Keratinocyte (primary cell): ENCODE data around the gene ZDHHC23. TPM values are rescaled to one million over a fixed set of nuclear protein-coding genes. Genes with fewer than 3 reads are reported as not detected.

Experiments
- DNase-seq: peaks from one replicate; pipeline ENCODE4 v3.0.0-alpha.2; 2011; ENCODE audit warnings: low read depth, missing footprints, low spot score
- FAIRE-seq: peaks from 2 replicates; lab custom pipeline; 2011; peaks lifted over from hg19 to GRCh38; lab: Jason Lieb, UNC
- H2AFZ ChIP-seq: 2 replicates; pipeline ENCODE4 v1.6.0; 2012; ENCODE audit warnings: low read length, control low read depth, inconsistent platforms; ENCODE audit not compliant: control insufficient read depth
- H3K27ac ChIP-seq: 2 replicates; pipeline ENCODE4 v1.5.1; 2011; ENCODE audit warnings: low read length; ENCODE audit not compliant: control insufficient read depth, insufficient read depth
- H3K27me3 ChIP-seq: 3 replicates; pipeline ENCODE4 v1.6.0; 2011; ENCODE audit warnings: low read length; ENCODE audit not compliant: control insufficient read depth, insufficient read depth; ENCODE audit errors: extremely low read depth
- H3K36me3 ChIP-seq, 2 experiments: 2 replicates in 1 of 2; 3 replicates in 1 of 2; pipeline ENCODE4 v1.5.1; 2011; ENCODE audit warnings: low read length in 2 of 2, mild to moderate bottlenecking in 1 of 2; ENCODE audit not compliant: control insufficient read depth in 2 of 2, insufficient read depth in 2 of 2; ENCODE audit errors: extremely low read depth in 1 of 2
- H3K4me1 ChIP-seq: 3 replicates; pipeline ENCODE4 v1.5.1; 2011; ENCODE audit warnings: low read length; ENCODE audit not compliant: control insufficient read depth, insufficient read depth; ENCODE audit errors: extremely low read depth
- H3K4me2 ChIP-seq: 3 replicates; pipeline ENCODE4 v1.6.0; 2011; ENCODE audit warnings: low read depth, low read length; ENCODE audit not compliant: control insufficient read depth, insufficient read depth; ENCODE audit errors: extremely low read depth
- H3K4me3 ChIP-seq, 3 experiments: fragments of 200-600 bp in 1 of 3; sonication (generic) in 1 of 3; 2 replicates in 2 of 3; 3 replicates in 1 of 3; pipeline ENCODE4 v1.5.1; 2011 to 2016; ENCODE audit warnings: low read length in 3 of 3, mild to moderate bottlenecking in 3 of 3, control low read depth in 2 of 3, inconsistent platforms in 1 of 3, low read depth in 1 of 3, mixed read lengths in 1 of 3, mixed run types in 1 of 3, moderate library complexity in 1 of 3; ENCODE audit not compliant: control insufficient read depth in 2 of 3, insufficient read depth in 2 of 3; ENCODE audit errors: extremely low read depth in 1 of 3
- H3K79me2 ChIP-seq: 2 replicates; pipeline ENCODE4 v1.6.0; 2012; ENCODE audit warnings: low read length; ENCODE audit not compliant: control insufficient read depth, insufficient read depth
- H3K9ac ChIP-seq: 3 replicates; pipeline ENCODE4 v1.6.0; 2011; ENCODE audit warnings: low read length; ENCODE audit not compliant: control insufficient read depth, insufficient read depth; ENCODE audit errors: extremely low read depth
- H3K9me1 ChIP-seq: 3 replicates; pipeline ENCODE4 v1.6.0; 2011; ENCODE audit warnings: low read length; ENCODE audit not compliant: control insufficient read depth, insufficient read depth; ENCODE audit errors: extremely low read depth
- H3K9me3 ChIP-seq: 2 replicates; pipeline ENCODE4 v1.5.1; 2012; ENCODE audit warnings: low read depth, low read length; ENCODE audit not compliant: control insufficient read depth
- H4K20me1 ChIP-seq: 3 replicates; pipeline ENCODE4 v1.6.0; 2011; ENCODE audit warnings: low read length; ENCODE audit not compliant: control insufficient read depth, insufficient read depth; ENCODE audit errors: extremely low read depth
- CTCF ChIP-seq, 3 experiments: IDR thresholded peaks in 1 of 3; conservative IDR thresholded peaks in 1 of 3; optimal IDR thresholded peaks in 1 of 3; 2 replicates in 2 of 3; 3 replicates in 1 of 3; pipeline versions ENCODE3 to v1.5.1; 2011; ENCODE audit warnings: low read length in 3 of 3, mild to moderate bottlenecking in 3 of 3, moderate library complexity in 2 of 3, control low read depth in 1 of 3, inconsistent platforms in 1 of 3; ENCODE audit not compliant: insufficient read depth in 2 of 3; ENCODE audit errors: extremely low read depth in 1 of 3
- EZH2 ChIP-seq: IDR thresholded peaks from one replicate; pipeline ENCODE4 v1.6.1; 2012; ENCODE audit warnings: inconsistent platforms, mild to moderate bottlenecking, low read length, moderate library complexity
- dilution Hi-C: fragments of 300-500 bp; cut with MboI; formaldehyde crosslinking; loops from one replicate; pipeline ENCODE4 v1.7.0; 2020; ENCODE audit warnings: low sequenced_read_pairs; ENCODE audit not compliant: extremely low pct_ligation_motif_present
- polyA plus RNA-seq, 5 experiments: library from polyadenylated mRNA; depleted of rRNA in 3 of 5; stranded (reverse) in 3 of 5; stranded (forward) in 1 of 5; unstranded in 1 of 5; fragments of >200 nt; gene quantifications; 1 replicate in 1 of 5; 2 replicates in 3 of 5; 3 replicates in 1 of 5; pipeline versions ENCODE4 v1.2.1 to v1.2.3, GENCODE V29; 2011 to 2012; ENCODE audit warnings: missing spikeins in 2 of 5, low read depth in 1 of 5, low replicate concordance in 1 of 5

Gene ZDHHC23
- polyA plus RNA-seq, 1 donor (not counting 4 experiments of a cell fraction or from before 2014, with no cell fraction given) = 2.3 TPM

- no peak for DNase-seq
- Histone ChIP-seq H3K36me3 (no peaks in the 10 kb centered on the region), H3K4me1 (no peaks in the 10 kb centered on the region), H3K4me3 (no peak overlapping the region), H3K4me2 (no peak overlapping the region), H2AFZ (no peak overlapping the region), H3K9me3 (no peaks in the 10 kb centered on the region), H3K27ac (no peak overlapping the region), H3K27me3 (no peaks in the 10 kb centered on the region), H3K79me2 (no peaks in the 10 kb centered on the region), H4K20me1 (no peaks in the 10 kb centered on the region), H3K9ac (no peak overlapping the region), H3K9me1 (no peaks in the 10 kb centered on the region)
- dilution Hi-C loops = no loop called here
- TF ChIP-seq CTCF (optimal IDR thresholded peaks at IDR 0.05 in 1 of 3, IDR thresholded peaks at IDR 0.05 in 1 of 3, conservative IDR thresholded peaks at IDR 0.05 in 1 of 3; ENCODE audit: extremely low read depth in 1 of 3, insufficient read depth in 2 of 3, low read length in 3 of 3) = no peak
- TF ChIP-seq EZH2 = no peak
- FAIRE-seq = no peak
These were observed 6.4 kb downstream of the ZDHHC23 start for GRCh38 chr3:113954091-113954685.

GRCh38 chr3:113963879-113964278 is 16.1 kb downstream of the ZDHHC23 start:
- Histone ChIP-seq H3K9me3 (no peaks in the 10 kb centered on the region), H3K27ac (no peak overlapping the region), H3K27me3 (no peaks in the 10 kb centered on the region), H3K4me1 (no peaks in the 10 kb centered on the region), H3K9ac (no peak overlapping the region), H3K79me2 (no peaks in the 10 kb centered on the region), H3K4me2 (no peak overlapping the region), H3K36me3 (no peaks in the 10 kb centered on the region), H3K4me3 (no peak overlapping the region), H3K9me1 (no peaks in the 10 kb centered on the region), H2AFZ (no peak overlapping the region), H4K20me1 (no peaks in the 10 kb centered on the region)
- FAIRE-seq = no peak
- no peak for TF ChIP-seq CTCF (optimal IDR thresholded peaks at IDR 0.05 in 1 of 3, IDR thresholded peaks at IDR 0.05 in 1 of 3, conservative IDR thresholded peaks at IDR 0.05 in 1 of 3; ENCODE audit: extremely low read depth in 1 of 3, insufficient read depth in 2 of 3, low read length in 3 of 3)
- no peak for TF ChIP-seq EZH2
- DNase-seq = no peak
- dilution Hi-C loops = no loop called here
